ENCODE results near the gene PARP12. TPM values are rescaled to one million over a fixed set of nuclear protein-coding genes. Genes with fewer than 3 reads are reported as not detected.

The PARP12 gene
- total and polyA plus RNA-seq, 2 of the 8 experiments (the other 6 are each of a cell fraction or from before 2014, with no cell fraction given) = 9.0 to 21.5 TPM

- TF ChIP-seq CTCF (IDR thresholded peaks at IDR 0.05; ENCODE audit: control extremely low read depth in 1 of 3, insufficient read depth in 1 of 3, low read depth in 1 of 3, low read length in 3 of 3) (no peak), RXRA (IDR thresholded peaks at IDR 0.05; ENCODE audit: insufficient read depth, low read depth, low read length) (no peak), YY1 (IDR thresholded peaks at IDR 0.05; ENCODE audit: low read depth, low read length) (no peak), ASH2L (IDR thresholded peaks at IDR 0.05; ENCODE audit: low read length) (no peak), JUN (IDR thresholded peaks at IDR 0.05; ENCODE audit: low read depth, low read length) (no peak), HDAC2 (IDR thresholded peaks at IDR 0.05; ENCODE audit: borderline replicate concordance in 1 of 2, low read depth in 2 of 2, low read length in 2 of 2) (no peak)
These were observed 8.8 kb downstream of the PARP12 start (continued) for GRCh38 chr7:140053812-140054539.

All from H1 (cell line).